Lung (tissue), 12 donors: ENCODE results near the gene CTTNBP2. TPM values are rescaled to one million over a fixed set of nuclear protein-coding genes. Genes with fewer than 3 reads are reported as not detected.
A peak's percentile ranks its signal among the peaks of the same experiment; 100 is the strongest.

Experiments
- ATAC-seq: fragments of 200-7000 bp; cut with Tn5 transposase; one replicate; pipeline ENCODE4 v1.9.1; 2020; ENCODE audit warnings: moderate number of reproducible peaks; ENCODE audit not compliant: insufficient read depth, low FRiP score
- DNase-seq, 3 donors: peaks; one replicate each; pipeline ENCODE4 v3.0.0-alpha.2; 2013 to 2017
- H3K27ac ChIP-seq, 2 donors: one replicate each; pipeline ENCODE4 v1.5.1; 2013; ENCODE audit warnings: mild to moderate bottlenecking in 2 of 2, moderate library complexity in 2 of 2, control low read depth in 1 of 2, inconsistent platforms in 1 of 2, low read depth in 1 of 2, low read length in 1 of 2
- H3K27me3 ChIP-seq, 3 donors: one replicate each; pipeline ENCODE4 v1.5.1; 2013; ENCODE audit warnings: low read length in 2 of 3; ENCODE audit not compliant: control insufficient read depth in 3 of 3, insufficient read depth in 3 of 3
- H3K36me3 ChIP-seq, 4 donors: one replicate each; pipeline ENCODE4 v1.5.1; 2013; ENCODE audit warnings: low read length in 4 of 4, mild to moderate bottlenecking in 1 of 4, moderate library complexity in 1 of 4; ENCODE audit not compliant: control insufficient read depth in 4 of 4, insufficient read depth in 4 of 4
- H3K4me1 ChIP-seq, 5 donors: one replicate each; pipeline ENCODE4 v1.5.1; 2013; ENCODE audit warnings: low read length in 5 of 5, mild to moderate bottlenecking in 2 of 5, moderate library complexity in 1 of 5; ENCODE audit not compliant: control insufficient read depth in 5 of 5, insufficient read depth in 5 of 5
- H3K4me3 ChIP-seq: one replicate; pipeline ENCODE4 v1.5.1; 2013; ENCODE audit warnings: mild to moderate bottlenecking, control low read depth, moderate library complexity
- H3K9ac ChIP-seq, 2 donors: one replicate each; pipeline ENCODE4 v1.5.1; 2013; ENCODE audit warnings: low read length in 2 of 2, control low read depth in 1 of 2; ENCODE audit not compliant: insufficient read depth in 1 of 2
- H3K9me3 ChIP-seq, 4 donors: one replicate each; pipeline ENCODE4 v1.5.1; 2013; ENCODE audit warnings: low read length in 3 of 4, mild to moderate bottlenecking in 1 of 4, moderate library complexity in 1 of 4; ENCODE audit not compliant: control insufficient read depth in 4 of 4, insufficient read depth in 3 of 4
- WGBS, 2 donors: extraction: QIAGEN DNeasy Blood & Tissue Kit; methylation state at CpG; one replicate each; pipeline ENCODE4 v1.1.7; 2013; 5-methylcytosine and 5-hydroxymethylcytosine counted together
- polyA plus RNA-seq, 2 donors: library from polyadenylated mRNA; stranded (reverse); fragments of 200-250 nt; gene quantifications; one replicate each; pipeline ENCODE4 v1.2.1, GENCODE V29; 2013
- total RNA-seq, 2 donors: library from RNA; depleted of rRNA in 1 of 2; stranded (reverse); fragments of >200 nt in 1 of 2; gene quantifications; one replicate each; pipeline ENCODE4 v1.2.1, GENCODE V29; 2014 to 2021
- TF ChIP-seq, protein P1 (sequence below): IDR thresholded peaks from 2 replicates; pipeline ENCODE4 v1.5.1; 2012; ENCODE audit warnings: mild to moderate bottlenecking; ENCODE audit errors: control extremely low read depth, extremely low read depth
- donor health status: control.
- donor health status: control.
- donor health status: Bipolar disorder and iron deficiency.
- donor health status: healthy.
- donor health status: DM: yes; HTN: yes; CAD: no.

Gene CTTNBP2
- total and polyA plus RNA-seq, 4 donors, result 0.63 to 15.4 (median 2.4) TPM

DNA sequence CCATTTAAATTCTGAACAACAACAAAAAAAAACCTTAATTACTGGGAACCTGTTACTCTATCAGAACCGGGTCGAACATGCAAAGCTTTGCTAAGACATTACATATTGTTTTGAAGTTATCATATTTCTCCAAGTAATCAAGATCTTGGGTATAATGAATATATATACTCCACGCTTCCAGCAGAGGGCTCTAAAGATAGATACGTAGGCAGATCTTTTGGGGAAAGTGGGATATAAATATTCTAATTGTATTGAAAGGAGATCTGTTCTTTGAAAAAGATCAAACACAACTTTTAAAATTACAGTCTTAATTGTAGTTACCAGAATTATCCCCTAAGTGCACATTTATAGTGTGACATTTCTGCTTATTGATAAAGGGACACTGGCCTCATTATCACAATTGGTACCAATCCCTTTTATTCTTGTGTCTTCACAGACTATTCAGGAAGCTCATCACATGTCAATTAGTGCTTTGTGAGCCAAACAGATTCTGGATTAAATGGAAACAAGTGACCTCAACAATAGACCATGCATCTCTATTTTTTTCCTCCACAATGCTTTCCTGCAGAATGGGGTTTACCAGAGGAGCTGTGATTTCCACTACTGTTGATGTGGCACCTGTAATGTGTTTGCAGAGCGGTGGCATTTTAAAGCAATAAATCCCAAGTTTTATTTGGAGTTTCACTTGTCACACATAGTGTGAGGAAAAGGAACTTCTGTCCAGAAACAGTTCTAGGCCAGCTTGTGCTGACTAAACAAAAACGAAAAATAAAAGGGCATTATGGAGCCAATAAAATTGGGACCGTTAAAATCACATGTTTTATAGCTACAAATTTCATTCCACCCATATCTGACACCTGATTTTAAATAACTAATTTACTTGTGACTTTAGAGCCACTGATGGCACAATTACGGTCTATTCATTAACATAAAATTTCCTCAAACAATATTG is 122.4 kb downstream of the CTTNBP2 start:
- H3K36me3 ChIP-seq, result peaks cover 0 to 26% (median 8%) of the 10 kb centered on the region in 4 donors
- no peak overlapping the region for H3K4me3 ChIP-seq
- no peak overlapping the region for H3K9ac ChIP-seq
- DNase-seq (peak in 2 of 3 donors; percentile 53 to 63), ATAC-seq (no peak)
- WGBS, 2 donors, result 52 to 63% methylated on average over 8 of the region's 8 CpGs
- TF ChIP-seq, protein P1, sequence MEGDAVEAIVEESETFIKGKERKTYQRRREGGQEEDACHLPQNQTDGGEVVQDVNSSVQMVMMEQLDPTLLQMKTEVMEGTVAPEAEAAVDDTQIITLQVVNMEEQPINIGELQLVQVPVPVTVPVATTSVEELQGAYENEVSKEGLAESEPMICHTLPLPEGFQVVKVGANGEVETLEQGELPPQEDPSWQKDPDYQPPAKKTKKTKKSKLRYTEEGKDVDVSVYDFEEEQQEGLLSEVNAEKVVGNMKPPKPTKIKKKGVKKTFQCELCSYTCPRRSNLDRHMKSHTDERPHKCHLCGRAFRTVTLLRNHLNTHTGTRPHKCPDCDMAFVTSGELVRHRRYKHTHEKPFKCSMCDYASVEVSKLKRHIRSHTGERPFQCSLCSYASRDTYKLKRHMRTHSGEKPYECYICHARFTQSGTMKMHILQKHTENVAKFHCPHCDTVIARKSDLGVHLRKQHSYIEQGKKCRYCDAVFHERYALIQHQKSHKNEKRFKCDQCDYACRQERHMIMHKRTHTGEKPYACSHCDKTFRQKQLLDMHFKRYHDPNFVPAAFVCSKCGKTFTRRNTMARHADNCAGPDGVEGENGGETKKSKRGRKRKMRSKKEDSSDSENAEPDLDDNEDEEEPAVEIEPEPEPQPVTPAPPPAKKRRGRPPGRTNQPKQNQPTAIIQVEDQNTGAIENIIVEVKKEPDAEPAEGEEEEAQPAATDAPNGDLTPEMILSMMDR, result peak; percentile 15
- no peaks in the 10 kb centered on the region for H3K27me3 ChIP-seq
- H3K27ac ChIP-seq, result no peak overlapping the region
- H3K4me1 ChIP-seq, result no peaks in the 10 kb centered on the region
- H3K9me3 ChIP-seq, result no peaks in the 10 kb centered on the region

GRCh38 chr7:117741962-117742361 is 131.3 kb downstream of the CTTNBP2 start:
- no peaks in the 10 kb centered on the region for H3K4me1 ChIP-seq
- WGBS, 2 donors, result 86 to 90% methylated on average over 4 of the region's 4 CpGs
- no peak overlapping the region for H3K27ac ChIP-seq
- TF ChIP-seq, protein P1, result no peak
- ATAC-seq, result no peak
- H3K9ac ChIP-seq, result no peak overlapping the region
- H3K9me3 ChIP-seq, result peaks cover 0 to 1% (median 0%) of the 10 kb centered on the region in 4 donors
- H3K27me3 ChIP-seq, result no peaks in the 10 kb centered on the region
- no peak for DNase-seq
- no peak overlapping the region for H3K4me3 ChIP-seq
- peaks cover 0 to 38% (median 17%) of the 10 kb centered on the region in 4 donors for H3K36me3 ChIP-seq

DNA sequence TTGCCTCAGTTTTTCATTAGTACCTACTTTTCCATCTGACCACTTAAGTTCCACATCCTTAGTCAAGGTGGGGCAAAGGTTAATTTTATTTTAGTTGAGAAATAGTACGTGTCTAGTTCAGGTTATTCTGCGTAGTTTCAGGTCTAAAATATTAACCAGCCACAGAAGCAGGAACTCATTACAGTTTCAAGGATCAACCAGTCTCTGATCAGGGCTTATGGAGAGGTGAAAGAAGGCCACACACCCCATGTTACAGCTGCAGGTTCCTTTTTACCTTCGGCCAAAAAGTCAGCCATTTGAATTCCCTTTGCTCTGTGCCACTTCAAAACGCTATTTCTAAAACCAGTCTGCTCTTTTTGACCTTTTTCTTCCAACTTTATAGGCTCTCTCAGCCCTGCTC is 134.2 kb downstream of the CTTNBP2 start:
- TF ChIP-seq, protein P1, result no peak
- Histone ChIP-seq H3K4me1 (no peaks in the 10 kb centered on the region), H3K27ac (no peak overlapping the region), H3K4me3 (no peak overlapping the region), H3K9me3 (peaks cover 0 to 1% (median 0%) of the 10 kb centered on the region in 4 donors), H3K27me3 (no peaks in the 10 kb centered on the region), H3K9ac (no peak overlapping the region), H3K36me3 (peaks cover 0 to 32% (median 15%) of the 10 kb centered on the region in 4 donors)
- WGBS, 2 donors, result 77 to 85% methylated on average over 4 of the region's 4 CpGs
- DNase-seq, result no peak
- no peak for ATAC-seq
